Hepatocyte (in vitro differentiated cells): ENCODE measurements around the gene PKP1. TPM values are rescaled to one million over a fixed set of nuclear protein-coding genes. Genes with fewer than 3 reads are reported as not detected.

Source experiments
- DNase-seq: peaks from one replicate; pipeline ENCODE4 v3.0.0-alpha.2; 2016; ENCODE audit warnings: low spot score
- H2AFZ ChIP-seq: fragments of 200-600 bp; sonication (generic); 2 replicates; pipeline ENCODE4 v1.6.0; 2016; ENCODE audit warnings: antibody characterized with exemption, mild to moderate bottlenecking
- H3K27ac ChIP-seq: fragments of 200-600 bp; sonication (generic); 2 replicates; pipeline ENCODE4 v1.5.1; 2016; ENCODE audit warnings: mild to moderate bottlenecking
- H3K27me3 ChIP-seq: fragments of 200-600 bp; sonication (generic); 2 replicates; pipeline ENCODE4 v1.6.1; 2016
- H3K36me3 ChIP-seq: fragments of 200-600 bp; sonication (generic); replicated peaks from 2 replicates; pipeline ENCODE4 v1.5.1; 2016; ENCODE audit warnings: low read depth; ENCODE audit not compliant: insufficient read depth
- H3K4me1 ChIP-seq: fragments of 200-600 bp; sonication (generic); 2 replicates; pipeline ENCODE4 v1.5.1; 2016; ENCODE audit warnings: mild to moderate bottlenecking, moderate library complexity; ENCODE audit not compliant: insufficient read depth
- H3K4me2 ChIP-seq: fragments of 200-600 bp; sonication (generic); 2 replicates; pipeline ENCODE4 v1.6.0; 2016
- H3K4me3 ChIP-seq: fragments of 200-600 bp; sonication (generic); 2 replicates; pipeline ENCODE4 v1.5.1; 2016; ENCODE audit warnings: mild to moderate bottlenecking
- H3K79me2 ChIP-seq: fragments of 200-600 bp; sonication (generic); 2 replicates; pipeline ENCODE4 v1.6.0; 2017; ENCODE audit warnings: mild to moderate bottlenecking
- H3K9me2 ChIP-seq: fragments of 200-600 bp; sonication (generic); replicated peaks from 2 replicates; pipeline ENCODE4 v1.6.0; 2017; ENCODE audit warnings: mild to moderate bottlenecking; ENCODE audit not compliant: insufficient read depth
- H3K9me3 ChIP-seq: fragments of 200-600 bp; sonication (generic); 2 replicates; pipeline ENCODE4 v1.5.1; 2016; ENCODE audit warnings: low read depth, mild to moderate bottlenecking
- H4K20me1 ChIP-seq: fragments of 200-600 bp; sonication (generic); 2 replicates; pipeline ENCODE4 v1.6.0; 2016; ENCODE audit warnings: mild to moderate bottlenecking; ENCODE audit not compliant: insufficient read depth, poor library complexity, severe bottlenecking
- EZH2 ChIP-seq: fragments of 200-600 bp; sonication (generic); IDR thresholded peaks from 2 replicates; pipeline ENCODE4 v1.6.1; 2016; ENCODE audit warnings: antibody characterized with exemption, mild to moderate bottlenecking, borderline replicate concordance
- EZH2phosphoT487 ChIP-seq: fragments of 200-600 bp; sonication (generic); IDR thresholded peaks from one replicate; pipeline ENCODE4 v1.6.1; 2018; ENCODE audit warnings: antibody characterized with exemption, mild to moderate bottlenecking, low read depth, moderate library complexity; ENCODE audit not compliant: unreplicated experiment, severe bottlenecking
- WGBS: methylation state at CpG from one replicate; pipeline ENCODE4 v1.1.6; 2016; ENCODE audit warnings: low lambda C conversion rate; ENCODE audit errors: missing lambda C conversion rate; 5-methylcytosine and 5-hydroxymethylcytosine counted together
- polyA plus RNA-seq: library from polyadenylated mRNA; unstranded; fragments of >200 nt; fragmentation: Nextera tagmentation; extraction: Ambion mirVana; gene quantifications from 2 replicates; pipeline ENCODE4 v1.2.1, GENCODE V29; 2016
- total RNA-seq: library from RNA; depleted of rRNA; stranded (reverse); fragments of >200 nt; gene quantifications from 2 replicates; pipeline ENCODE4 v1.2.3, GENCODE V29; 2014
- TF ChIP-seq, protein P1 (sequence below): fragments of 200-600 bp; sonication (generic); IDR thresholded peaks from 2 replicates; pipeline ENCODE4 v1.5.1; 2016; ENCODE audit warnings: antibody characterized with exemption, mild to moderate bottlenecking; ENCODE audit not compliant: poor library complexity

PKP1 gene
- total and polyA plus RNA-seq, 2 experiments from 2014 or later: 0.04 to 0.33 TPM

DNA sequence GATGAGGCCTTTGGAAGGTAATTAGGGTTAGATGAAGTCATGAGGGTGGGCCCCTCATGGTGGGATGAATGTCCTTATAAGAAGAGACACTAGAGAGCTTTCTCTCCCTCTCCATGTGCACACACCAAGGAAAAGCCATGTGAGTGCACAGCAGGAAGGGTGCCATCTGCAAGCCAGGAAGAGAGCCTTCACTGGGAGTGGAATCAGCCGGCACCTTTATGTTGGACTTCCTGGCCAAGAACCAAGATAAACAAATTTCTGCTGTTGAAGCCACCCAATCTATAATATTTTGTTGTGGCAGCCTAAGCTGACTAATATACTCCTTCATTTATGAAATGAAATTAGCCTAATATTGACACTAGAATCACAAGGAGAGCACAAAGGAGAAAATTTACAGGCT, 38.2 kb upstream of the PKP1 start:
- no peak for DNase-seq

DNA sequence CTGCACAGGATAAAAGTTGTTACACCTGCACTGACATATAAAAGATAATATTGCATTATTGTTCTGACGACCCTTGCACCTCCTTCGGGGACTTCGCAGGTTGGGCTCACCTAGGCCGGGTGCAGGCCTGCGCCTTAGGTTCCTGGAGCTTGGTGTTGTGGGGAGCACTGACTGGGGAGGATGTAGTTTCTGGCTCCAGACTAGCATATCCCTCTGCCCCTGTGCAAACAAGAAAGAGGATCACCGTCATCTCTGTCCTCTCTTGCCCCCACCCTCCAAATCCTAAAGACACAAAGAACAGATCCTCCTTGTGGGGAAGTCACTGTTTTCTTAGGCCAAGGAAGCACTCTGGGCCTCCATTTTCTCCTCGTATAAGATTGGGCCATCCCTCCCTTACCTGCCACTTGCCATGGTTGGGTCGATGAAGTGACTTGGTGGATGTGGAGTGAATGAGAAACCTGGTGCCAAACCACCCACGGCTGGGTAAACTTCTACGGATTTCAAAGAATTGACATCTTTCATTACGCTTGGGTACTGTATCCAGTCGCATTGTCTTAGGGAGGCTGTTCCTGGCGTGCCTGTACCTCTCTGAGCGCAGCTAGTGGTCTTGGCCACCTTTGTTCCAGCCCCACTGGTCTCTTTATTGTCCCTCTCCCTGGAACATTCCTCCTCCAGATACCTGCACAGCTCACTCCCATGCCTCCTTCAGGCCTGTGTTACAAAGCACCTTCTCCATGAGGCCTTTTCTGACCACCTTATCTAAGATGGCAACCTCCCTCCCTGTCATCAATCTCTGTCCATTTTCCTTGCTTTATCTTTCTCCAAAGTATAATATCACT, 34.4 kb upstream of the PKP1 start:
- DNase-seq: no peak
- no peak overlapping the region for H3K4me3 ChIP-seq
- no peak overlapping the region for H3K4me2 ChIP-seq
- H2AFZ ChIP-seq: no peak overlapping the region
- H3K4me1 ChIP-seq: no peaks in the 10 kb centered on the region
- H3K27ac ChIP-seq: no peak overlapping the region
- no peaks in the 10 kb centered on the region for H3K27me3 ChIP-seq
- no peaks in the 10 kb centered on the region for H4K20me1 ChIP-seq
- H3K9me3 ChIP-seq: no peaks in the 10 kb centered on the region
- no peaks in the 10 kb centered on the region for H3K9me2 ChIP-seq
- no peaks in the 10 kb centered on the region for H3K36me3 ChIP-seq
- H3K79me2 ChIP-seq: no peaks in the 10 kb centered on the region
- 96% methylated on average over 14 of the region's 14 CpGs for WGBS
- TF ChIP-seq, protein P1, sequence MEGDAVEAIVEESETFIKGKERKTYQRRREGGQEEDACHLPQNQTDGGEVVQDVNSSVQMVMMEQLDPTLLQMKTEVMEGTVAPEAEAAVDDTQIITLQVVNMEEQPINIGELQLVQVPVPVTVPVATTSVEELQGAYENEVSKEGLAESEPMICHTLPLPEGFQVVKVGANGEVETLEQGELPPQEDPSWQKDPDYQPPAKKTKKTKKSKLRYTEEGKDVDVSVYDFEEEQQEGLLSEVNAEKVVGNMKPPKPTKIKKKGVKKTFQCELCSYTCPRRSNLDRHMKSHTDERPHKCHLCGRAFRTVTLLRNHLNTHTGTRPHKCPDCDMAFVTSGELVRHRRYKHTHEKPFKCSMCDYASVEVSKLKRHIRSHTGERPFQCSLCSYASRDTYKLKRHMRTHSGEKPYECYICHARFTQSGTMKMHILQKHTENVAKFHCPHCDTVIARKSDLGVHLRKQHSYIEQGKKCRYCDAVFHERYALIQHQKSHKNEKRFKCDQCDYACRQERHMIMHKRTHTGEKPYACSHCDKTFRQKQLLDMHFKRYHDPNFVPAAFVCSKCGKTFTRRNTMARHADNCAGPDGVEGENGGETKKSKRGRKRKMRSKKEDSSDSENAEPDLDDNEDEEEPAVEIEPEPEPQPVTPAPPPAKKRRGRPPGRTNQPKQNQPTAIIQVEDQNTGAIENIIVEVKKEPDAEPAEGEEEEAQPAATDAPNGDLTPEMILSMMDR: no peak
- no peak for TF ChIP-seq EZH2
- no peak for TF ChIP-seq EZH2phosphoT487

More for the DNA sequence above, 38.2 kb upstream of the PKP1 start:
- H3K4me3 ChIP-seq: no peak overlapping the region
- no peaks in the 10 kb centered on the region for H3K4me1 ChIP-seq
- H4K20me1 ChIP-seq: no peaks in the 10 kb centered on the region
- no peak overlapping the region for H3K27ac ChIP-seq
- no peaks in the 10 kb centered on the region for H3K9me3 ChIP-seq
- H3K9me2 ChIP-seq: no peaks in the 10 kb centered on the region
- H3K27me3 ChIP-seq: no peaks in the 10 kb centered on the region
- TF ChIP-seq, protein P1: no peak
- TF ChIP-seq EZH2phosphoT487: no peak
- TF ChIP-seq EZH2: no peak
- no peak overlapping the region for H2AFZ ChIP-seq
- WGBS: 86% methylated on average over 1 of the region's 1 CpG
- H3K79me2 ChIP-seq: no peaks in the 10 kb centered on the region
- H3K4me2 ChIP-seq: no peak overlapping the region
- no peaks in the 10 kb centered on the region for H3K36me3 ChIP-seq

DNA sequence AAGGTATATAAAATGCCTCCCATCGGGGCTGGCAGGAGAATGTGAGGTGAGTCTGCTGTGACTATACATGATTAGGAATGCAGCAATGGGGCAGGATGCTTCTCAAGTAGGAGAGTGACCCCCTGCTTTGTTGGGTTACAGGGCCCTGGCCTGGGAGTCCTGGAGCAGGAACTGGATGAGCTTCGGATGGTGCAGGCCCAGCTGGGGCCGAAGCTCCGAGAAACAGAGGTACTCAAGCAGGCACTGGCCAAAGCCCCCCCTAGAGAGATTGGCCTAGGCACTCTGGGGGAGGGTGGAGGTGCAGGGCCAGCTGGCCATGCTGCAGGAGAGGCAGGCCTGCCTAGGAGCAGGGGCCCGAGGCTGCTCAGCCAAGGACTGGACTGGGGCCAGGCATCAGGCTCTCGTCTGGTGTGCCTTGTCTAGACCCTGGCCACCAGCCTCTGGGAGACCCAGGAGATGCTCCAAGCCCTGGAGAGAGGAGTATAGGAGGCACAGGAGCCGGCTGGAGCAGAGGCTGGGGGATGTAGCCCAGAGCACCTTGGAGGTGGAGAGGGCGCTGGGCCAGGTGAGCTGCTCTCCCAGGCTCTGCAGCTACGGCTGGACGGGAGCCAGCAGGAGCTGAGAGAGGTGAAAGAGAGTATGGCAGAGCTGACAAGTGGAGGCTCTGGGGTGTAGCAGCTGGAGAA, 32.8 kb upstream of the PKP1 start:
- no peaks in the 10 kb centered on the region for H3K4me1 ChIP-seq
- H4K20me1 ChIP-seq: no peaks in the 10 kb centered on the region
- 90% methylated on average over 10 of the region's 10 CpGs for WGBS
- H3K27ac ChIP-seq: no peak overlapping the region
- H2AFZ ChIP-seq: no peak overlapping the region
- H3K4me2 ChIP-seq: no peak overlapping the region
- no peaks in the 10 kb centered on the region for H3K9me3 ChIP-seq
- H3K79me2 ChIP-seq: no peaks in the 10 kb centered on the region
- H3K9me2 ChIP-seq: no peaks in the 10 kb centered on the region
- DNase-seq: no peak
- TF ChIP-seq, protein P1: no peak
- TF ChIP-seq EZH2 (no peak), EZH2phosphoT487 (no peak)
- H3K36me3 ChIP-seq: no peaks in the 10 kb centered on the region
- H3K4me3 ChIP-seq: no peak overlapping the region
- no peaks in the 10 kb centered on the region for H3K27me3 ChIP-seq
